Stimulated activated naive CD4-positive, alpha-beta T cell treated with Interleukin-2 at 50 U/mL for 16 hours (primary cell): ENCODE results near the gene RBCK1.
"Not testable (repeated sequence)": the region's sequence is repeated elsewhere in the genome, so short reads cannot be mapped to it uniquely, and the experiment has no call there.

Experiments
- DNase-seq: peaks from one replicate; lab custom pipeline; 2025; lab: John Stamatoyannopoulos, UW

Gene RBCK1

GRCh38 chr20:472889-473292 lies 64.8 kb downstream of the RBCK1 start:
- DNase-seq: no peak

- DNase-seq: no peak
Measured at GRCh38 chr20:474581-474980, 66.5 kb downstream of the RBCK1 start.

GRCh38 chr20:475463-476357 lies 67.6 kb downstream of the RBCK1 start:
- no peak for DNase-seq

GRCh38 chr20:476561-477249 lies 68.6 kb downstream of the RBCK1 start:
- not testable (repeated sequence) for DNase-seq

- DNase-seq: no peak
Measured at GRCh38 chr20:478010-478948, 70.2 kb downstream of the RBCK1 start.

GRCh38 chr20:478949-479429 lies 70.9 kb downstream of the RBCK1 start:
- no peak for DNase-seq

GRCh38 chr20:479487-479886 lies 71.4 kb downstream of the RBCK1 start:
- no peak for DNase-seq

GRCh38 chr20:480044-480443 lies 71.9 kb downstream of the RBCK1 start:
- no peak for DNase-seq

GRCh38 chr20:481167-481566 lies 73.1 kb downstream of the RBCK1 start:
- no peak for DNase-seq
